Neutrophil (primary cell): ENCODE measurements around the gene HTRA1.

ENCODE experiments used
- H3K27ac ChIP-seq: fragments of 200-600 bp; sonication (generic); 2 replicates; pipeline ENCODE4 v1.5.1; 2016; ENCODE audit warnings: mild to moderate bottlenecking, moderate library complexity
- H3K27me3 ChIP-seq: fragments of 200-600 bp; sonication (generic); 2 replicates; pipeline ENCODE4 v1.6.0; 2016; ENCODE audit warnings: mild to moderate bottlenecking
- H3K36me3 ChIP-seq: fragments of 200-600 bp; sonication (generic); 2 replicates; pipeline ENCODE4 v1.5.1; 2017
- H3K4me1 ChIP-seq, 2 experiments: fragments of 200-600 bp in 1 of 2; sonication (generic) in 1 of 2; 1 replicate in 1 of 2; 2 replicates in 1 of 2; pipeline versions ENCODE4 v1.5.1 to v1.6.1; 2013 to 2016; ENCODE audit warnings: low read depth in 1 of 2, low read length in 1 of 2, mild to moderate bottlenecking in 1 of 2, moderate library complexity in 1 of 2; ENCODE audit not compliant: control insufficient read depth in 1 of 2, insufficient read depth in 1 of 2
- H3K4me3 ChIP-seq, 2 experiments: fragments of 200-600 bp in 1 of 2; sonication (generic) in 1 of 2; 1 replicate in 1 of 2; 2 replicates in 1 of 2; pipeline ENCODE4 v1.5.1; 2013 to 2016; ENCODE audit warnings: low read depth in 1 of 2, low read length in 1 of 2, mild to moderate bottlenecking in 1 of 2, moderate library complexity in 1 of 2
- H3K9me3 ChIP-seq: fragments of 200-600 bp; sonication (generic); 2 replicates; pipeline ENCODE4 v1.5.1; 2016
- CTCF ChIP-seq: fragments of 200-600 bp; sonication (generic); IDR thresholded peaks from 2 replicates; pipeline ENCODE4 v1.5.1; 2016; ENCODE audit warnings: antibody characterized with exemption

HTRA1 gene

GRCh38 chr10:122514045-122514840 is 52.9 kb downstream of the HTRA1 start:
- Histone ChIP-seq H3K4me3 (no peak overlapping the region), H3K27ac (no peak overlapping the region), H3K27me3 (no peaks in the 10 kb centered on the region), H3K9me3 (no peaks in the 10 kb centered on the region), H3K36me3 (no peaks in the 10 kb centered on the region), H3K4me1 (no peaks in the 10 kb centered on the region)
- TF ChIP-seq CTCF, result no peak

GRCh38 chr10:122515022-122515424 is 53.7 kb downstream of the HTRA1 start:
- no peak overlapping the region for H3K27ac ChIP-seq
- no peak for TF ChIP-seq CTCF
- no peak overlapping the region for H3K4me3 ChIP-seq
- no peaks in the 10 kb centered on the region for H3K36me3 ChIP-seq
- H3K27me3 ChIP-seq, result no peaks in the 10 kb centered on the region
- no peaks in the 10 kb centered on the region for H3K4me1 ChIP-seq
- H3K9me3 ChIP-seq, result no peaks in the 10 kb centered on the region

GRCh38 chr10:122515588-122516231 is 54.4 kb downstream of the HTRA1 start:
- Histone ChIP-seq H3K4me1 (no peaks in the 10 kb centered on the region), H3K4me3 (no peak overlapping the region), H3K27ac (no peak overlapping the region), H3K27me3 (no peaks in the 10 kb centered on the region), H3K36me3 (no peaks in the 10 kb centered on the region), H3K9me3 (no peaks in the 10 kb centered on the region)
- no peak for TF ChIP-seq CTCF

GRCh38 chr10:122516734-122517133 is 55.4 kb downstream of the HTRA1 start:
- H3K36me3 ChIP-seq, result no peaks in the 10 kb centered on the region
- no peak overlapping the region for H3K4me3 ChIP-seq
- H3K4me1 ChIP-seq, result no peaks in the 10 kb centered on the region
- H3K27me3 ChIP-seq, result peaks cover 4% of the 10 kb centered on the region
- no peaks in the 10 kb centered on the region for H3K9me3 ChIP-seq
- H3K27ac ChIP-seq, result no peak overlapping the region
- TF ChIP-seq CTCF, result no peak

- no peaks in the 10 kb centered on the region for H3K36me3 ChIP-seq
- H3K4me3 ChIP-seq, result no peak overlapping the region
- H3K9me3 ChIP-seq, result no peaks in the 10 kb centered on the region
- H3K27ac ChIP-seq, result no peak overlapping the region
- TF ChIP-seq CTCF, result no peak
- H3K4me1 ChIP-seq, result no peaks in the 10 kb centered on the region
- H3K27me3 ChIP-seq, result peaks cover 13% of the 10 kb centered on the region
Measured at GRCh38 chr10:122519144-122519543, 57.8 kb downstream of the HTRA1 start.
